Breast epithelium (tissue), 3 donors: Measurements from ENCODE around the gene SLC35B3.

Source experiments
- CTCF ChIP-seq, 3 donors: fragments of 450-650 bp; IDR thresholded peaks; one replicate each; pipeline ENCODE4 v1.5.1; 2016 to 2017; ENCODE audit warnings: antibody characterized with exemption in 3 of 3, mild to moderate bottlenecking in 3 of 3, moderate library complexity in 3 of 3
- POLR2A ChIP-seq: fragments of 450-650 bp; IDR thresholded peaks from one replicate; pipeline ENCODE4 v1.6.1; 2016; ENCODE audit warnings: antibody characterized with exemption, mild to moderate bottlenecking, moderate library complexity
- POLR2AphosphoS5 ChIP-seq, 3 donors: sonication (generic); formaldehyde crosslinking; IDR thresholded peaks; one replicate each; pipeline ENCODE4 v1.6.1; 2017; ENCODE audit warnings: antibody characterized with exemption in 3 of 3

DNA sequence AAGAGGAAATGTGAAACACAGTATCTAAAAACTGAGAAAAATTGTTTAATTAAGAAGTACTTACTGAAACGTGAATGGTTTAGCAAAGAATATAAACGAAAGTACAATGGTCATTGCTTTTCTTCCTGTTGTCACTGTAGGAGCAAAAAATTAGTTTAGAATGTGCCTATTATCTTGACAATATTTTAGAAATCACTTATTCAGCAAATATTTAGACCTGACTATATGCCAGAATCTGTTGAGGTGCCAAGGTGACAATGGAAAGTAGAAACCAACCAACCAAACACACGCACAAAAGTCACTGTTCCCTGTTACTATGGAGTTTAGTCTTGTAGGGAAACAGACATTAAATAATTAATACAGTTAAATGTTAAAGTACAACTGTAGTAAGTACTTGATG, 20.5 kb downstream of the SLC35B3 start:
- TF ChIP-seq CTCF (IDR thresholded peaks at IDR 0.05) (no peak), POLR2A (no peak), POLR2AphosphoS5 (IDR thresholded peaks at IDR 0.05) (no peak)
